ENCODE measurements around the gene TMEM9B. TPM values are rescaled to one million over a fixed set of nuclear protein-coding genes. Genes with fewer than 3 reads are reported as not detected.

The TMEM9B gene
- polyA plus RNA-seq, 3 donors, result 25.5 to 149 (median 141) TPM

DNA sequence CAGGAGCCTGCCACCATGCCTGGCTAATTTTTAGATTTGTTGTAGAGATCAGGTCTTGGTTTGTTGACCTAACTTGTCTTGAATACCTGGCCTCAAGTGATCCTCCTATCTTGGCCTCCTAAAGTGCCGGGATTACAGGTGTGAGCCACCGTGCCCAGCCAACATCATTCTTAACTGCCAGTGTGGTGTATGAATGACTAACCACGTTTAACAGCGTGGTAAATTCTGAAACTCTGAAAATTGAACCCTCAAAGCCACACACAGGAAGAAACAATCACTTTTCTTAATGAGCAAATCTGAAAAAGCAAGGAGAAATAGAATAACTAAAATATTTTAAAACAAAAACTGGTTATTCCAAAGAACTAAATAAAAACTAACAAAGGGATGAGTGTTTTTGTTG, 7.4 kb downstream of the TMEM9B start:
- WGBS (ENCODE audit: insufficient coverage), result no CpG with 5 or more reads among the region's 4 CpGs
- H3K4me3 ChIP-seq (replicated peaks in 1 of 3; ENCODE audit: low read depth in 2 of 3, low read length in 3 of 3), result no peak overlapping the region

DNA sequence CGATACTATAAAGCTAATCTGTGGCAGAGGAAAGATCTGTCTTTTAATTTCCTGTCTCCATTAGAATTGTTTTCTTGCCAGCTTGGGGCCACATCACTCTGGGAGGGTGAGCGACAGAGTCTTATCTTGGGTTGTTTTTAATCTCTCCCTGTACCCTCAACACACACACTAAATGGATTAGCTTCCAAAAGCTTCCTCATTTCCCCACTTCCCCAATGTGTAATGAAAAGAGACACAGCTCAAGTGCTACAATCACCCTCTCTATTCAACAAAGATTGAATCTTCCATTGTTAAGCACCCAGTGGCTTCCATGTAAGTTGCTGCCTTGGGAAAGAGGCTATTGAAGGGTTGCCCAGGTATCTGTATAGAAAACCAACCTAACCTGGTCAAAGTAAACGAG, 15.4 kb downstream of the TMEM9B start:
- TF ChIP-seq, protein P1, sequence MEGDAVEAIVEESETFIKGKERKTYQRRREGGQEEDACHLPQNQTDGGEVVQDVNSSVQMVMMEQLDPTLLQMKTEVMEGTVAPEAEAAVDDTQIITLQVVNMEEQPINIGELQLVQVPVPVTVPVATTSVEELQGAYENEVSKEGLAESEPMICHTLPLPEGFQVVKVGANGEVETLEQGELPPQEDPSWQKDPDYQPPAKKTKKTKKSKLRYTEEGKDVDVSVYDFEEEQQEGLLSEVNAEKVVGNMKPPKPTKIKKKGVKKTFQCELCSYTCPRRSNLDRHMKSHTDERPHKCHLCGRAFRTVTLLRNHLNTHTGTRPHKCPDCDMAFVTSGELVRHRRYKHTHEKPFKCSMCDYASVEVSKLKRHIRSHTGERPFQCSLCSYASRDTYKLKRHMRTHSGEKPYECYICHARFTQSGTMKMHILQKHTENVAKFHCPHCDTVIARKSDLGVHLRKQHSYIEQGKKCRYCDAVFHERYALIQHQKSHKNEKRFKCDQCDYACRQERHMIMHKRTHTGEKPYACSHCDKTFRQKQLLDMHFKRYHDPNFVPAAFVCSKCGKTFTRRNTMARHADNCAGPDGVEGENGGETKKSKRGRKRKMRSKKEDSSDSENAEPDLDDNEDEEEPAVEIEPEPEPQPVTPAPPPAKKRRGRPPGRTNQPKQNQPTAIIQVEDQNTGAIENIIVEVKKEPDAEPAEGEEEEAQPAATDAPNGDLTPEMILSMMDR (IDR thresholded peaks at IDR 0.05), result no peak
- Histone ChIP-seq H3K79me2 (ENCODE audit: insufficient read depth, low read length) (no peaks in the 10 kb centered on the region), H3K9ac (ENCODE audit: insufficient read depth, low read length, poor library complexity, severe bottlenecking) (no peak overlapping the region), H3K9me3 (replicated peaks in 1 of 2; ENCODE audit: control insufficient read depth in 1 of 2, insufficient read depth in 1 of 2, low read length in 2 of 2) (no peaks in the 10 kb centered on the region), H4K20me1 (ENCODE audit: insufficient read depth, low read length) (no peaks in the 10 kb centered on the region), H3K27ac (ENCODE audit: low read depth in 1 of 2, low read length in 2 of 2) (no peak overlapping the region), H3K4me2 (replicated peaks; ENCODE audit: extremely low read depth, low read length, poor library complexity, severe bottlenecking) (no peak overlapping the region), H3K4me3 (replicated peaks in 1 of 3; ENCODE audit: low read depth in 2 of 3, low read length in 3 of 3) (no peak overlapping the region), H2AFZ (ENCODE audit: insufficient read depth, low read depth, low read length, poor library complexity, severe bottlenecking) (no peak overlapping the region), H3K27me3 (ENCODE audit: control insufficient read depth in 2 of 2, insufficient read depth in 2 of 2, low read length in 2 of 2) (no peaks in the 10 kb centered on the region), H3K36me3 (replicated peaks in 1 of 2; ENCODE audit: control insufficient read depth in 1 of 2, insufficient read depth in 2 of 2, low read length in 2 of 2) (peaks cover 56 to 67% of the 10 kb centered on the region in 2 donors), H3K4me1 (ENCODE audit: control insufficient read depth in 1 of 2, insufficient read depth in 2 of 2, low read length in 2 of 2) (no peaks in the 10 kb centered on the region)
- intact Hi-C loops (cut with micrococcal nuclease), result no loop called here
- Mint-ChIP-seq H3K4me1 (no peaks in the 10 kb centered on the region), H3K27ac (peak overlapping the region in 2 of 7 donors; percentile 21 to 76), H3K27me3 (ENCODE audit: low read depth in 3 of 3) (no peaks in the 10 kb centered on the region), H3K36me3 (peaks cover 62 to 72% of the 10 kb centered on the region in 2 donors), H3K9me3 (no peaks in the 10 kb centered on the region), H3K4me3 (no peak overlapping the region)
- no CpG with 5 or more reads among the region's 3 CpGs for WGBS (ENCODE audit: insufficient coverage)
- DNase-seq, result no peak

More for the DNA sequence above, 7.4 kb downstream of the TMEM9B start:
- DNase-seq, result no peak
- H3K27ac Mint-ChIP-seq, result peak overlapping the region in 1 of 7 donors; percentile 80
- H3K27ac ChIP-seq (ENCODE audit: low read depth in 1 of 2, low read length in 2 of 2), result no peak overlapping the region
- H3K79me2 ChIP-seq (ENCODE audit: insufficient read depth, low read length), result peaks cover 40% of the 10 kb centered on the region
- H3K4me3 Mint-ChIP-seq, result no peak overlapping the region
- TF ChIP-seq, protein P1 (IDR thresholded peaks at IDR 0.05), result no peak
- intact Hi-C loops (cut with micrococcal nuclease), result no loop called here
- peaks cover 51 to 68% of the 10 kb centered on the region in 2 donors for H3K36me3 ChIP-seq (replicated peaks in 1 of 2; ENCODE audit: control insufficient read depth in 1 of 2, insufficient read depth in 2 of 2, low read length in 2 of 2)
- H3K36me3 Mint-ChIP-seq, result peaks cover 50 to 70% of the 10 kb centered on the region in 2 donors
- no peaks in the 10 kb centered on the region for H3K27me3 Mint-ChIP-seq (ENCODE audit: low read depth in 3 of 3)
- H2AFZ ChIP-seq (ENCODE audit: insufficient read depth, low read depth, low read length, poor library complexity, severe bottlenecking), result no peak overlapping the region
- no peak overlapping the region for H3K9ac ChIP-seq (ENCODE audit: insufficient read depth, low read length, poor library complexity, severe bottlenecking)
- peaks cover 40% of the 10 kb centered on the region for H4K20me1 ChIP-seq (ENCODE audit: insufficient read depth, low read length)
- no peaks in the 10 kb centered on the region for H3K9me3 ChIP-seq (replicated peaks in 1 of 2; ENCODE audit: control insufficient read depth in 1 of 2, insufficient read depth in 1 of 2, low read length in 2 of 2)
- H3K4me2 ChIP-seq (replicated peaks; ENCODE audit: extremely low read depth, low read length, poor library complexity, severe bottlenecking), result no peak overlapping the region
- H3K27me3 ChIP-seq (ENCODE audit: control insufficient read depth in 2 of 2, insufficient read depth in 2 of 2, low read length in 2 of 2), result no peaks in the 10 kb centered on the region
- H3K9me3 Mint-ChIP-seq, result no peaks in the 10 kb centered on the region
- H3K4me1 ChIP-seq (ENCODE audit: control insufficient read depth in 1 of 2, insufficient read depth in 2 of 2, low read length in 2 of 2), result no peaks in the 10 kb centered on the region
- peaks cover 9% of the 10 kb centered on the region for H3K4me1 Mint-ChIP-seq

Data from CD14-positive monocyte (primary cell).